WTC11 (cell line): ENCODE results near the gene PTPN3.

Experiments used
- CTCF ChIP-seq: fragments of 200-600 bp; IDR thresholded peaks from 2 replicates; pipeline ENCODE4 v1.8.0; 2022; ENCODE audit warnings: antibody characterized with exemption
- HMGA2 ChIP-seq: fragments of 250-450 bp; sonication (Bioruptor Pico); IDR thresholded peaks from 2 replicates; pipeline ENCODE4 v1.4.0; 2021; ENCODE audit warnings: mild to moderate bottlenecking, moderate library complexity
- JAZF1 ChIP-seq: fragments of 250-450 bp; sonication (Bioruptor Pico); IDR thresholded peaks from 2 replicates; pipeline ENCODE4 v1.9.0; 2021; ENCODE audit warnings: moderate library complexity, mild to moderate bottlenecking, inconsistent platforms
- JUN ChIP-seq: sonication (generic); formaldehyde crosslinking; IDR thresholded peaks from 2 replicates; pipeline ENCODE4 v1.8.0; 2023; ENCODE audit warnings: mild to moderate bottlenecking, missing genetic modification reagents
- KAT7 ChIP-seq: sonication (generic); formaldehyde crosslinking; IDR thresholded peaks from 2 replicates; pipeline ENCODE4 v1.8.1; 2023; ENCODE audit warnings: missing genetic modification reagents, mild to moderate bottlenecking, borderline replicate concordance
- SMAD4 ChIP-seq: sonication (generic); formaldehyde crosslinking; IDR thresholded peaks from 2 replicates; pipeline ENCODE4 v1.8.0; 2022; ENCODE audit warnings: mild to moderate bottlenecking, missing genetic modification reagents
- TCF7 ChIP-seq: sonication (generic); formaldehyde crosslinking; IDR thresholded peaks from 2 replicates; pipeline ENCODE4 v1.8.0; 2022; ENCODE audit warnings: mild to moderate bottlenecking, low read depth, missing genetic modification reagents, moderate library complexity
- ZNF512 ChIP-seq: sonication (generic); formaldehyde crosslinking; IDR thresholded peaks from 2 replicates; pipeline ENCODE4 v1.8.1; 2022; ENCODE audit warnings: missing genetic modification reagents, borderline replicate concordance
- TF ChIP-seq, protein P1 (sequence below): sonication (generic); formaldehyde crosslinking; IDR thresholded peaks from 2 replicates; pipeline ENCODE4 v1.8.1; 2023; ENCODE audit warnings: mild to moderate bottlenecking, missing genetic modification reagents, moderate library complexity

DNA sequence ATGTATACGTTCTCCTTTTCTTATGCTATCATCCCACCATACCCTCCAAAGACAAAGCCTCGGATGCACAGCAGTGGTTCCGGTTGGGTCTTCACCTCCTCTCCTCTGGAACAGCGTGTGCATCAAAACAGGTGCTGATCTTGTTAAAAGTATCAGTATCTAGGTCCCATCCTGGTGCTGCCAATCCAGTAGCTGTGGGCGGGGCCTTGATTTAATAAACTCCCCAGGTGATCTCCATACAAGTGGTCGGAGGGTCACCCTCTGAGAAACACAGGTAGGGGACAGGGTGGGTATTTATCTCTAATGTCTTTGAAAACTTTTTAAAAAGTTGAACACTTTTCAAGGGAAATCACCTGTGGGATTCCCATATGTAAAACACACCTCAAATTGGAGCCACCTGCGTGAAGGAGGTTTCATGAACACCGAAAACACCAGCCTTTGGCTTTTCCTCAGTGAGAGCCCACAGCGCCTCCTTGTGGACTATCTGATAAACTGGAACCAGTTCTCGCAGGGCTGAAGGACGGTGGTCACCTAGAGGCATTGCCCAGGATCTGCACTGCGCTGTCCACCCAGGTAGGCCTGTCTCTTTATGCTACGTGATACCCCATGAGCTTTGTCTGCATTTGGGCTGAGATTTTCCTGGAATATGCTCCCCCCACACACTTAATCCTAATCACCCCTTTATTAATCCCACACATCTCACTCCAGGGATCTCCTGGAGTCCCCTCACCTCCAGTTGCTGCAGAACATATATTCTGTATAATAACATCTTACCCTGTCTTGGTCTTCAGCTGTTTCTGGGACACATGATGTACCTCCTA lies 96.7 kb downstream of the PTPN3 start:
- TF ChIP-seq CTCF (peak; percentile 89), SMAD4 (CRISPR knock-in tag) (no peak), KAT7 (no peak), HMGA2 (CRISPR knock-in tag) (no peak), TCF7 (no peak), JAZF1 (CRISPR knock-in tag) (no peak), ZNF512 (CRISPR knock-in tag) (no peak), JUN (CRISPR knock-in tag) (no peak)
- TF ChIP-seq, protein P1, sequence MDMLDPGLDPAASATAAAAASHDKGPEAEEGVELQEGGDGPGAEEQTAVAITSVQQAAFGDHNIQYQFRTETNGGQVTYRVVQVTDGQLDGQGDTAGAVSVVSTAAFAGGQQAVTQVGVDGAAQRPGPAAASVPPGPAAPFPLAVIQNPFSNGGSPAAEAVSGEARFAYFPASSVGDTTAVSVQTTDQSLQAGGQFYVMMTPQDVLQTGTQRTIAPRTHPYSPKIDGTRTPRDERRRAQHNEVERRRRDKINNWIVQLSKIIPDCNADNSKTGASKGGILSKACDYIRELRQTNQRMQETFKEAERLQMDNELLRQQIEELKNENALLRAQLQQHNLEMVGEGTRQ (CRISPR knock-in tag), result no peak
